HG03196 (cell line): ENCODE results near the gene CYB561.
A peak's percentile ranks its signal among the peaks of the same experiment; 100 is the strongest.

Experiments used
- ATAC-seq: cut with Tn5 transposase; IDR thresholded peaks from one replicate; pipeline ENCODE4 v1.9.1; 2021; ENCODE audit not compliant: unreplicated experiment

CYB561 gene

DNA sequence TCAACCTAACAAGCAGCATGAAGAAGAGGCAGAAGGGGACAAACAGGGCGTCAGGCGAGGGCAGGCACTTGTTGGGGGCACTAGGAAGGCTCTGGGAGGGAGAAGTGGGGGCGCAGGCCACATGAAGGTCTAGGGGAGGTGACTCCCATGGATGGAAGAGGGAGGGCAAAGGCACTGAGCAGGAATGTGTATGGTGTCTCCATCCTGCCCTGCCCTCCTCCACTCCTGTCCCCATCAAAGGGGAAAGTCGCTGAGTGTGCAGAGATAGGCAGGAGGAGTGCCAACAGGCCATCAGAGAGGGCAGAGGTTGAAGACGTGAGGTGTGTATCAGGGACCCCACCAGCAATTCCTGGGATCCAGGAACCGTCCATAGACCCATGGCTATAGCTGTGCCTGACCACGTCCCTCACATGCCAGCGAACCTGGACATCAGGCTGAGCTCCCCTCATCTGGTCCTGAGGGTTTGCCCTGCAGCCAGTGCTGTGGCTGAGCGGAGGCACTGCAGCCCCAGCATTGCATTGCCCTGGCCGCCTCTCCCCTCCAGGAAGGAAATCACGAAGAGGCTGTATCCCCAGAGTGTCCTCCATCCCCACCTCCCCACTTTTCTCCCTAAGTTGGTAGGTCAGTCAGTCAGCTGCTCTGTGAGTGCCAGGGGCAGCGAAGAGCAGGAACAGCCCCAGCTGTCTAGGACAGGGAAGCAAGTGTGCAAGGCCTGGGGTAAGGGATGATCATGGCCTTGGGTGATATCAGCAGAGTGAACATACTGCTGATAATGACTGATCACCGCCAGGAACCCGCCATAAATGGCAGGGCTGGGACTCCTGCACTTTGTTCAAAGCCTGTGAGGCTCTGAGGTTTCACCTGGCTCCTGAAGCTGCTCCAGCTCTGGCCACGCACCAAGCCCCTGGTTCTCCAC, 6.2 kb upstream of the CYB561 start:
- ATAC-seq: no peak

DNA sequence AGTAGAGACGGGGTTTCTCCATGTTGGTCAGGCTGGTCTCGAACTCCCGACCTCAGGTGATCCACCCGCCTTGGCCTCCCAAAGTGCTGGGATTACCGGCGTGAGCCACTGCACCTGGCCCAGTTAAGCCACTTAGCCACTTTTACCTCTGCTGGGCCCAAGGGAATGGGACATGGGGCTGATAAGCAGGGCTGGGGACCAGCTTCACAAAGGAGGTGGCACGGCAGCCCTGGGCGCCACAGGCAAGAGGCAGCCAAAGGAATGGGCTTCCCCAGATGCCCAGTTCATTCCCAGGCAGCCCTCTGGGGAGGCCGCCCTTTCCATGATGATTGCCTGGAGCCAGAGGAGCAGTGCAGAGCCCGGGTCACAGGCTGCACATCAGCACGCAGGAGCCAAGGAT, 5.0 kb upstream of the CYB561 start:
- ATAC-seq: no peak

GRCh38 chr17:63450551-63450950, 4.4 kb upstream of the CYB561 start:
- ATAC-seq: no peak

- ATAC-seq: no peak
Observed at GRCh38 chr17:63448655-63449054, 2.5 kb upstream of the CYB561 start.

GRCh38 chr17:63447471-63448009, 1.4 kb upstream of the CYB561 start:
- ATAC-seq: no peak

GRCh38 chr17:63446753-63447470, 806 bp upstream of the CYB561 start:
- ATAC-seq: peak; percentile 15

DNA sequence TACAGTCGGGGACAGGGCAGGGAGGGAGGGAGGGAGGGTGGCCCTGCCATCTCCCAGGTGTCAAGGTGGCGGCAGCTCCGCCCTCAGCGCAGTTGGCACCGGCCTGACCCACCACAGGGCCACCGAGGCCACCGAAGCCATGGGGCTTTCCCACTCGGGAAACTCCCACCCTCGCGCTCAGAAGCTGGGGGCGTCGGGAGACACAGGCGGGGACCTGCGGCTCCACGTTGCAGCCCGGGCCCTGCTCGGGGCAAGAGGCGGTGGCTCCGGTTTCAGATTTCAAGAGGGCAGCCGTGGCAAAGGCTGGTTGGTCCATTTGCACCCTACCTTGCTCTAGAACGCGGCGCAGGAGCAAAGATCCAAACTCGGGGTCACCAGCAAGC, 544 bp downstream of the CYB561 start:
- ATAC-seq: no peak

DNA sequence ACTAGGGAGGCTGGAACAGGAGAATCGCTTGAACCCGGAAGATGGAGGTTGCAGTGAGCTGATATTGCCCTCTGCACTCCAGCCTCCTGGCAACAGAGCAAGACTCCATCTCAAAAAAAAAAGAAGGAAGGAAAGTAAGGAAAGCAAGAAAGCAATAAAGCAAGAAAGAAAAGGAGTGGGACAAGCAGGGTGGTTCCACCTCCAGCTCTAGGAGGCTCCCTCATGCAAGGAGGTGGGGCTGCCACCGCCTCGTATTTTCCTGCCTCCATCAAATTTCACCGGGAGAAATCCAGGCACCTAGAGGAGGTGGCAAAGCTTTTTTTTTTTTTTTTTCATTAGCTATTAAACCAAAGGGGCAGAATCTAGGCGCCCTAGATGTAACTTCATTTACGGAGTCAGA, 1.0 kb downstream of the CYB561 start:
- ATAC-seq: no peak

DNA sequence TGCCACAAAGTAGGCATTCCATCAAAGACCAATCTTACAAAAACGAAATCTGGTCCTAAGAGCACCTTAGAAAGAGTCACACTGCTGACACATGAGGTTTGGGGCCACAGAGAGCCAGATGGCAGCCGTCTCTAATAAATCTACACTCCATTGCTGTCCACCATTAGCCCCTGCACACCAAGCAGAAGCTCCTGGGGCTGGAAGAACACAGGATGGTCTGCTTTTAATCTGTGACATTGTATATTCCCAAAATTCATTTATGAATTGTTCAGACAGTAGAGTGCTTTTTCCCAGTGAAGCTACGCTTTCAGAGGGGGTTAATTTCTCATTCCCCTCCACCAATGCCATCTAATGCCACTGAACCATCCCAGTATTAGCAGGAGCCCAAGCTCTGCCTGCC, 1.6 kb downstream of the CYB561 start:
- no peak for ATAC-seq

DNA sequence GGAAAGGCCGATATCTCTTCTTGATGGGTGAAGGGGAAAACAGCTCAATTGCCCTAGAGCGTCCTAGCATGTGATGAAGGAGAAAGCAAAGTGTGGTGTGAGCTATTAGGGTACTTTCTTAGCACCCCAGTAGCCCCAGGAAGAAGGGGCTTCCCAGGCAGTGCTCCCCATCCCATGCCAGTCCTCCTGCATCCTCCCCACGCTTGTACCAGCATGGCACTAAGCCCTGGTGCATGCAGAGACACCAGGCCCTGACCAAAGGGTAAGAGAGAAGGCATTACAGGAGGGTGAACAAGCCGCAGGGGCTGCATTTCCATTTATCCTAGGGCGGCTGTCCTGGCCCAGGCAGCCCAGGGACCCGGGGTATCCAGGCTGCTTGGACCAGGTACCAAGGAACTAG, 3.1 kb downstream of the CYB561 start:
- ATAC-seq: no peak

DNA sequence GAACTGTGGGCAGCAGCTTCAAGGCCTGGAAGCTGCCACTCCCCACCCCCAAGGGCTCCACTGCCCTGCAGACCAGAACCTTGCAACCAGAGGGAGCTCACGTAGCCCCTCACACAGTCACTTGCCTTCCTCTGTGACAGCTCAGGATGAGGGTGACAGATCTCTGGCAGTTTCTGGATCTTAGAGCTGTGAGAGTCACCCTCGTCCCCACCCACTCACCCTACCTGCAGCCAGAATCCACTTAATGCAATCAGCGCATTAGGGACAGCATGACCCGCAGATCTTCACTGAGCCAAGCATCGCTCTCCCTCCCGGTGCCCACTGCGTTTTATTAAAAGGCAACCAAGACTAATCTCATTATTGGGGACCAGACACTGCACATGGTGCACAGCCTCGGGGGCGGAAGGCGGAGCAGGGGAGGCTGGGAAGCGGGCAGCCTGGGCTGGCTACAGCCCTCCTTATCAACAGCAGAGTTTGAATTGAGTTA, 3.5 kb downstream of the CYB561 start:
- no peak for ATAC-seq

GRCh38 chr17:63442074-63442473, 4.0 kb downstream of the CYB561 start:
- ATAC-seq: no peak

GRCh38 chr17:63441654-63442053, 4.5 kb downstream of the CYB561 start:
- no peak for ATAC-seq

- no peak for ATAC-seq
Observed at GRCh38 chr17:63440770-63441335, 5.3 kb downstream of the CYB561 start.

- no peak for ATAC-seq
Observed at GRCh38 chr17:63440127-63440769, 5.9 kb downstream of the CYB561 start.

GRCh38 chr17:63439687-63440086, 6.4 kb downstream of the CYB561 start:
- no peak for ATAC-seq

- ATAC-seq: no peak
Observed at GRCh38 chr17:63438092-63439051, 7.7 kb downstream of the CYB561 start.

DNA sequence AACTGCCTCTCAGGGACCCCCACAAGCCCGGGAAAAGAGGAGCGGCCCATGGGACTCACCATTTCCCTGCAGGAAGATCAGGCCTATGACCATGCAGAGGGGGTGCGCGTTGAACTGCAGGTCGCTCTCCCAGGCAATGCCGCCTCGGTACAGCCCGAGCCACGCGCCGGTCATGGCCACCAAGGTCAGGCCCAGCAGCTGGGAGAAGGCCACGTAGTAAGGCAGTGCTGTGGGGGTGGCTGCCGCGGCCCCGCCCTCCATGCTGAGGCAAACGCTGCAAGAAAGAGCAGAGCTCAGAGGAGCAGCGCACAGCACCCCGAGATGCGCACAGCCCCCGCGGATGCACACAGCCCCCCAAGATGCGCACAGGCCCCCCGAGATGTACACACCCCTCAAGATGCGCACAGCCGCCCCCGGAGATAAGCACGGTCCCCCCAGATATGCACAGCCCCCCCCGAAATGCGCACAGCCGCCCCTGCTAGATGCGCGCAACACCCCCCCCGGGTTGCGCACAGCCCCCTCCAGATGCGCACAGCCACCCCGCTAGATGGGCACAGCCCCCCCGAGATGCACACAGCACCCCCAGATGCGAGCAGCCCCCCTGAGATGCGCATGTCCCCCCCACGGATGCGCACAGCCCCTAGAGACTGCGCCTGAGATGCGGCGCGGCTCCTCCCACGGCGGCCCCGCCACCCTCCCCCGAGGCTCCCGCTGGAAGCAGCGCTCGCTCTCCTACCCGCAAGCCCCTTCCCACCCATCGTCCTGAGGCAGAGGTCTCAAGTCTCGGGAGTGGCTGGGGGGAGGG, 8.6 kb downstream of the CYB561 start:
- no peak for ATAC-seq

GRCh38 chr17:63436523-63437110, 9.5 kb downstream of the CYB561 start:
- ATAC-seq: no peak
